ENCODE results near the gene LYSMD1.
A peak's percentile ranks its signal among the peaks of the same experiment; 100 is the strongest.

Gene LYSMD1

DNA sequence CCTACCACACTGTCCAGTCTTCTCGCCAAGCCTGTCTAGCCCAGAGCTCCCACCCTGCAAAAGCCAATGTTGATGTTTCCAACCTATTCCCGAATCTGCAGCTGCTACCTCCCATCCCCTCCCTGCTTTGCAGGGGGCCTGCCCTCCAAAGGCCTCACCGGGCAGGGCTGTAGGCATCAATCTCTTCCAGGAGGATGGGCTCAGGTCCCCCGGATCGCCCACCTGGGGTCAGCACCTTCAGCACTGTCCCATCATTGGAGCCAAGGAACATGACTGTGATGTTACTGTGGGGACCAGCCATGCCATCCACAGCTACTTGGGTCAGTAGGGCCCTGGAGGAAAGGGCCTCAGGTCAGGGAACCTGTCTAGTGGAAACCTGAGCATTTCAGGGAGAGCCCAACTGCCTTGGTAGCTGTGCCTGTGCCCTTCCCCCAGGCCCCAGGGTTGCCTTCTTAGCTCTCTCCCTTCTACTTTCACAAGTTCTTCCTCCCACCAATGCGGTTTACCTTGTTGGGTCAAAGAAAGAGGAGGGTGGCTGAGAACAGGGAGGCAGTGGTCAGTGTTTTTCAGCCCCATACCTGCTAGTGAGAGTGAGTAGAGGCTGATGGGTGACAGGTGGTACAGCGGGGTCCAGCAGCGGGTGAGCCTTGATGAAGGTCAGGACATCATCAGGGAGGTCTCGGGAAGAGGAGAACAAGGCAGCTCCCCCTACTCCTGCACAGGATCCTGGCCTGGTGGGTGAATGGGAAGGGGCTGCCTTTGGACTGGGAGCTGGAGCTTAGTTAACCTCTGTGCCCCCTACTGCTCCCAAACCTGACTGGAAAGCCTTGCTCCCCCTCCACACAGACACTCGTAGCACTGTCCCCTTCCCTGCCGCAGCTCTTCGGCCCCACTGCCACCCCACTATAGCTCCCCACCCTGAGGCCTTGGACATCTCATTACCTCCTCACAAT lies 30.0 kb downstream of the LYSMD1 start:
- no peak for DNase-seq (ENCODE audit: low read depth)

DNA sequence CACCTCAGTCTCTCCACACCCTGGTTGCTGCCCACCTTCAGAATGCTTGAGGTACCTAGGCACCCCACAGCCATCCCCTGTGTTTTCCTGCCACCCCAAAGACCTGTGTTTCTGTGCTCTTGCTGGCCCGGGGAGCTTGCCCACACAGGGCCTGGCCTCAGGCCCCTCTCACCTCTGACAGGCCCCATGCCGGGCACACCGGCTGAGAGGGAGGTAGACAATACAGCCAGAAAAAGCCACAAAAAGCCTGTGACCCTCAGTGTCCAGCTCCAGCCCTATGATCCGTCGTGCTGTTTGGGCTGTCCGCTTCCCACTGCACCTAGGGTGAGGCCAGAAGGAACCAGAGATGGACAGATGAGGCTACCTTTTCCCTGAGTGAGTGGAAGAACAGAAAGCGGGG lies 30.7 kb downstream of the LYSMD1 start:
- DNase-seq (ENCODE audit: low read depth): no peak

DNA sequence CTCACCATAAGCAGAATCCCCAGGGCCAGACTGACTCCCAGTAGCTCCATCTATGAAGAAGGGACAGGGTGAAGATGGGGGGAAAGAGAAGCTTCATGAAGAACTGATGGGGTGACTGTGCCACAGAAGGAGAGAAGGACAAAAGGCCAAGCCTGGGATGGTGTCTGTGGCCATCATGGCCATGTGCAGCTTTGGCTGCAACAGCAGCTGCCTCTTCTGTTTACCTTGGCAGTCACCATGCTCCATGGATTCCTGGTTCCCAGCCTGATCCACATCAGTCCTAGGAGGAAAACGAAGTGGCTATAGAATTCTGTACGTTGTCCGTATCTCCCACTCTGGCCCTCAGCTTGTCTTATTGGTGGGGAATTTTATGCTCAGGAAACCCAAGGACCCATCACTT lies 31.3 kb downstream of the LYSMD1 start:
- no peak for DNase-seq (ENCODE audit: low read depth)

DNA sequence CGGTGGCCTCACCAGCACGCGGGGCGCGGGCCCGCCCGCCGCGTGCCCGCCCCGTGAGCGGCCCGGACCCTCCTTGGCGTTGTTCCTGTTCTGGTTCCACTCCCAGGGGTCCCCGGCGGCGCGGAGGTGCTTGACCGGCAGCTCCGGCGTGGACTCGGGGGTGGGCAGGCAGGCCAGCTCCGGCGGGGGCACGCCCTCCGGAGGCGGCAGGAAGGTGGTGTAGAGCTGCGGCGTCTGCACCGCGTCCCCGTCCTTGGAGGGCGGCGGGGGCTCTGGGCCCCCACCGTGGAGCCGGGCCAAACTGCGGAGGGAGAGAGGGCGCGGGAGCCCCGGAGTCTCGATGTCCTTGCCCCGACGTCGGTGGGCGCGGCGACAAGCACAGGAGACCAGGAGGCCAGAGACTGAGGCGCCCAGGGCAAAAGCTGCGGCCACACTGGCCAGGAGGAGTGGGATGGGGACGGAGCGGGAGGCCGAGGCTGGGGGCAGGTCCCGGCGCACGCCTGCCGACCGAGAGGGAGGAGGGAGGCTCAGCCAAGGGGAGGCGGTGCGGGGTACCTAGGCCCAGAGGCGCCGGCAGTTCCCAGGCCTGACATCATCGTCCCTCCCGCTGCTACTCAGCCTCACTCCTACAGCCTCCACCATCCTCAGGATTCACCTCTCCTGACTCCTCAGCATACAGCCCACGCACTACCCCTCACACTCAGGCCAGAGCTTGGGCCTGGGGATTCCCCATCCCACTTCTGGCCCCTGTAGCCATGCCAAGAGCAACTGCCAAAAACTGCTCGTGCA lies 32.5 kb downstream of the LYSMD1 start:
- no peak for DNase-seq (ENCODE audit: low read depth)

DNA sequence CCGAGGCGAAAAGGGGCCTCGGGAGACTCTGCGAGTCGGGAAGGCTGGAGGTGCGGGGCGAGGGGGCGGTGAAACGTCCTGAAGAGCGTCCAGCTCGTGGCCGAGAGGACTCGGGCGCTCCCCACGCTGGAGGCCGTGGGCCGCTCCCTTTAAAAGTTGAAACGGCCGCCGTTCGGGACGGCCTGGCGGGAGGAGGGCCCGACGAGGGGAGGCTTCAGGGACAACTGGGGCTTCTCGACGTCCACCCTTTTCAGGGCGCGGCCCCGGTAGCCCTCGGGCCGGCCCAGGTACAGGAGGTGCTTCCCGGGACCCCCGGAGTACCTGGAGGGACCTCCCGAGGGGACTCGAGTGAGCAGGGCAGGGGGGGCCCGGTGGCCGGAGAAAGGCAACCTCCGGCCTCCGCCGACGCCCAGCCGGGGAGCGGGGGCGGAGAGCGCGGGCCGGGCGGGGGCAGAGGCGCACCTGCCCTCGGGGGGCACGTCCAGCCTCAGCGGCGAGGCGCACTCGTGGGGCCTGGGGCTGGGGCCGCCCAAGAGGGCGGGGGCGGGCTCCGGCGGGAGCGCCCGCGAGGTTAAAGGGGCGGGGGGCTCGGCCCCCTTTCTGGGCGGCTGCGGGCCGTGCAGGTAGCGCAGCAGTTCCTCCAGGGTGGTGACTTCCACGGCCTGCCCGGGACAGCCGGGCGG lies 33.2 kb downstream of the LYSMD1 start:
- DNase-seq (ENCODE audit: low read depth): no peak

DNA sequence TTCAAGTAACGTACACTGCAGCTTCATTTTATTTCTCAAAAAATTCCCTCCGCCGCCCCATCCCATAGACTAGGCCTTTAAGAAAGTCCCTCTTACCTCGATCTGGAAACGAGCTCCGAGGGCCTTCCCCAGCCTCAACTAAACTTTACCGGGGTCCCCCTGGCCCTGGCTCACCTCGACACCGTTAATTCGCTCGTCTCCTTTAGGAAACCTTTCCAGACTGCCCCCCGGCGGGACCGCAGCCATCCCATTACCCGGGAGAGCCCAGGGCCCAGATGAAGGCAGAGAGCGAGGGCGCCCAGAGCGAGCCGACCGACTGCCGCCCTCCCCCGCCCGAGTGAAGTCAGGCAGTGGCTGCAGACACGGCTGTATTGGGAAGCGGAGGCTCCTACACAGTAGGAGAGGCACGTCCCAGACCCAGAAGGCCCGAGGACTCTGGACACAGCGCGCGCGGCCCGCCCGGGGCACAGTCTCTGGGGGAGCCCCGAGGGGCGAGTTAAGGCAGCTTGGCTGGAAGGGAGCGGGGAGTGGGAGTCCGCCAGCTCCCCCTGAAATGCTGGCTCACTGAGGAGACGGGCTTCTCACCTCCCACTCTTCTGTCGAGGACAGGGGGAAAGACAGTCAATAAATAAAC lies 33.9 kb downstream of the LYSMD1 start:
- DNase-seq (ENCODE audit: low read depth): no peak

DNA sequence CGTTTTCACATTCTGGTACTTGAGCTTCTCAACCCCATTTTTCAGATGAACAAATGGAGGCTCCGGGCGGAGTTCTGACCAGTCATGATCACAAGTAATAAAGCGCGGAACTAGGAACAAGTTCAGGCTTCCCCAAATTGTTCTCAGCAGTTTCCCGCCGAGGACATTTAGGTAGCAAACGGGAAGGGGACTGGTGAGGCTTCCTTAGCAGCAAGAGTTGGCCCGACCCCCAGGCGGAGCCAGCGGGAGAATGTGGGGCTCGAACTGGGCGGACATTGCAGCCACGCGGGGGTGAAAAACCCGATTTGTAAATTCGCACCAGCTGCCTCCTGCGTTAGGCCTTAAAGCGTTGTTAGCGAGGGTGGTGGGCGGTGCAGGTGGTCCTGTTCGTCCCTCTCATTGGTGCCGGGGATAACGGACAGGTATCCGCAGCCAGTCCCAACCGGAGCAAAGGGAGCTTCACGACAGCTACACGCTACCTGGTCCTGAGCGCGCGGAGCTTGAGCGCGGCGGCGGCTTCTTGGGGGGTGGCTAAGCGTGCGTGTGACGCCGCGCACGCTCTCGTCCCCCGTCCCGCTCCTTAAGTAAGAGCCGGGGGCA lies 34.6 kb downstream of the LYSMD1 start:
- DNase-seq (ENCODE audit: low read depth): peak; percentile 76

DNA sequence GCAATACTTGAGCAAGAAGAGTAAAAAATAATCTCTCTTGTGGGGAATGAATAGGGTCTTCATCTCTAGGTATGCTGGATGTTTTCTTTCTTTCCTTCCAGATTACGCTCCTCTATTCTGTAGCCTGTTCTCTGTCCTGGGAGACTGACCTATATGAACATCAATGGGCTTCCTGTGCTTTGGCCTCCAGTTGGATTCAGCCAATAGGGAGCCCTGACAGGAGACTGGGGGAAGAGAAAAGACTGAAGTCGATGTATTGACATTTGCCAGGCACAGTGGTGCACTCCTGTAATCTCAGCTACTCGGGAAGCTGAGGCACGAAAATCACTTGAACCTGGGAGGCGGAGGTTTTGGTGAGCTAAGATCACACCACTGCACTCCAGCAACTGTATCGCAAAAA lies 36.9 kb downstream of the LYSMD1 start:
- DNase-seq (ENCODE audit: low read depth): no peak

DNA sequence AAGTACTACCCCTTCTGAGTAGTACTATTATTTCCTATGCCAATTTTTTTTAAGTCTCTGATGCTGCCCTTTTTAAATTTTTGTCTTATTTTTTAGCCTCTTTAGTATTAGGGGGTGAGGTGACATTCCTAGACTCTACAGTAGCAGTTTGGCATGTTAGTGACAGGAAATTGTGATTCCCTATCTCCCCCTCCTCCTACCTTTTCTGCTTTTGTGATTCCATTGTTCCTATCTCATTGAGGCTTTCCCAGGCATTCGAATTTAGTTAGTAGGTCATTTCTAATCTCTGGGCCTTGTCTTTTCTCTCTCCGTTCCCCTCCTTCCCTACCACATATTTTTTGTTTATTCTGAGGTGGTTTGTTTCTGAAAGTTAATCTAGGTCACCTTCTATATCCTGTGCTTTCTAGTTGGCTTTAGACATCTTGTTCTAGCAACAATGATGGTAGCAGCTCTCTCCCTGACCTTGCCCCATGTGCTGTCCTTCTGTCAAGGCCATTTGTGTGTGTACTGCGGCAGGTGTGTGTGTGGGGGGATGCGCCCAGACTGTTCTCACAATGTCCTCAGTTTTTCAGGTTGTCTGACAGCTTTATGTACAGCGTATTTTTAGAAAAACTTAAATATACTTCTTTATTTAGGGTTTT lies 40.8 kb downstream of the LYSMD1 start:
- DNase-seq (ENCODE audit: low read depth): no peak

DNA sequence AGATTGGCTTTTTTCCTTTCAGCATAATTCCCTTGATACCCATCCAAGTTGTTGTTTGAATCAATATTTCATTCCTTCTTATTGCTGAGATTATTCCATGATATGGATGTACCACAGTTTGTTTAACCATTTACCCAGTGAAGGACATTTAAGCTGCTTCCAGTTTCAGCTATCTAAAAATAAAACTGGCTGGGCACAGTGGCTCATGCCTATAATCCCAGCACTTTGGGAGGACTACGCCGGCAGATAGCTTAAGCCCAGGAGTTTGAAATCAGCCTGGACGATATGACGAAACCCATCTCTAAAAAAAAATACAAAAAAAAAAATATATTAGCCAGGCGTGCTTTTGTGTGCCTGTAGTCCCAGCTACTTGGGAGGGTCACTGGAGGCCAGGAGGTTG lies 51.8 kb downstream of the LYSMD1 start:
- DNase-seq (ENCODE audit: low read depth): no peak
